ACC112 (cell line): ENCODE measurements around the gene ADARB1.

Experiments used
- H2AFZ ChIP-seq: fragments of 200-600 bp; sonication (generic); one replicate; pipeline ENCODE4 v1.6.0; 2017; ENCODE audit warnings: antibody characterized with exemption, low read length; ENCODE audit not compliant: unreplicated experiment
- H3K27ac ChIP-seq: fragments of 200-600 bp; sonication (generic); 2 replicates; pipeline ENCODE4 v1.5.1; 2014; ENCODE audit warnings: low read depth, mild to moderate bottlenecking, antibody characterized with exemption, low read length, moderate library complexity
- H3K27me3 ChIP-seq: fragments of 200-600 bp; sonication (generic); 2 replicates; pipeline ENCODE4 v1.6.1; 2014; ENCODE audit warnings: mild to moderate bottlenecking, antibody characterized with exemption, low read length, moderate library complexity, mixed read lengths; ENCODE audit not compliant: insufficient read depth
- H3K36me3 ChIP-seq: fragments of 200-600 bp; sonication (generic); 2 replicates; pipeline ENCODE4 v1.6.1; 2016; ENCODE audit warnings: mild to moderate bottlenecking, antibody characterized with exemption, low read length, moderate library complexity, mixed read lengths; ENCODE audit not compliant: insufficient read depth
- H3K4me1 ChIP-seq: fragments of 200-600 bp; sonication (generic); one replicate; pipeline ENCODE4 v1.6.1; 2016; ENCODE audit warnings: low read length, mixed read lengths; ENCODE audit not compliant: insufficient read depth, unreplicated experiment, control insufficient read depth
- H3K4me3 ChIP-seq: fragments of 200-600 bp; sonication (generic); 2 replicates; pipeline ENCODE4 v1.5.1; 2014; ENCODE audit warnings: mild to moderate bottlenecking, low read depth, low read length
- H3K79me2 ChIP-seq: fragments of 200-600 bp; sonication (generic); one replicate; pipeline ENCODE4 v1.6.0; 2016; ENCODE audit warnings: low read length; ENCODE audit not compliant: control insufficient read depth, unreplicated experiment, insufficient read depth

ADARB1 gene

GRCh38 chr21:45270306-45270821 lies 196.0 kb downstream of the ADARB1 start:
- no peaks in the 10 kb centered on the region for H3K27me3 ChIP-seq
- no peak overlapping the region for H3K27ac ChIP-seq
- H2AFZ ChIP-seq, result no peak overlapping the region
- H3K79me2 ChIP-seq, result peaks cover 27% of the 10 kb centered on the region
- H3K36me3 ChIP-seq, result peaks cover 65% of the 10 kb centered on the region
- H3K4me1 ChIP-seq, result no peaks in the 10 kb centered on the region
- no peak overlapping the region for H3K4me3 ChIP-seq
